Mesendoderm (in vitro differentiated cells): Measurements from ENCODE around the gene SDC1.

Source experiments
- DNase-seq: peaks from one replicate; pipeline ENCODE4 v3.0.0; 2013
- H2AK5ac ChIP-seq: 2 replicates; pipeline ENCODE4 v1.6.1; 2013; ENCODE audit warnings: low read length, inconsistent platforms
- H2BK120ac ChIP-seq: 2 replicates; pipeline ENCODE4 v1.6.1; 2013; ENCODE audit warnings: low read depth, mild to moderate bottlenecking, low read length, moderate library complexity, mixed read lengths
- H2BK15ac ChIP-seq: replicated peaks from 2 replicates; pipeline ENCODE4 v1.6.1; 2013; ENCODE audit warnings: low read depth, mild to moderate bottlenecking, moderate library complexity
- H2BK5ac ChIP-seq: 2 replicates; pipeline ENCODE4 v1.6.1; 2013; ENCODE audit warnings: low read length, inconsistent platforms
- H3K18ac ChIP-seq: 2 replicates; pipeline ENCODE4 v1.6.1; 2013; ENCODE audit warnings: mild to moderate bottlenecking, low read length, mixed read lengths
- H3K23ac ChIP-seq: one replicate; pipeline ENCODE4 v1.6.1; 2013; ENCODE audit warnings: low read length
- H3K27ac ChIP-seq: 2 replicates; pipeline ENCODE4 v1.5.1; 2013; ENCODE audit warnings: low read depth, mild to moderate bottlenecking, inconsistent platforms, low read length, moderate library complexity
- H3K27me3 ChIP-seq: 2 replicates; pipeline ENCODE4 v1.6.1; 2013; ENCODE audit warnings: low read length, control low read depth, mild to moderate bottlenecking, inconsistent platforms; ENCODE audit not compliant: insufficient read depth, poor library complexity
- H3K36me3 ChIP-seq: 2 replicates; pipeline ENCODE4 v1.6.1; 2013; ENCODE audit warnings: low read length, inconsistent platforms; ENCODE audit not compliant: control insufficient read depth, insufficient read depth
- H3K4ac ChIP-seq: one replicate; pipeline ENCODE4 v1.6.1; 2013; ENCODE audit warnings: low read depth, mild to moderate bottlenecking, low read length, moderate library complexity
- H3K4me1 ChIP-seq: 2 replicates; pipeline ENCODE4 v1.6.1; 2013; ENCODE audit warnings: low read depth, low read length, inconsistent platforms; ENCODE audit not compliant: control insufficient read depth
- H3K4me2 ChIP-seq: 2 replicates; pipeline ENCODE4 v1.6.1; 2013; ENCODE audit warnings: low read length
- H3K4me3 ChIP-seq: 2 replicates; pipeline ENCODE4 v1.5.1; 2013; ENCODE audit warnings: mild to moderate bottlenecking, low read length
- H3K56ac ChIP-seq: one replicate; pipeline ENCODE4 v1.6.1; 2013; ENCODE audit warnings: low read length
- H3K79me1 ChIP-seq: 2 replicates; pipeline ENCODE4 v1.6.1; 2013; ENCODE audit warnings: low read length, inconsistent platforms
- H3K79me2 ChIP-seq: 2 replicates; pipeline ENCODE4 v1.6.1; 2013; ENCODE audit warnings: mild to moderate bottlenecking, low read length; ENCODE audit not compliant: control insufficient read depth, insufficient read depth
- H3K9ac ChIP-seq: 2 replicates; pipeline ENCODE4 v1.6.1; 2013; ENCODE audit warnings: low read length, inconsistent platforms
- H4K5ac ChIP-seq: one replicate; pipeline ENCODE4 v1.6.1; 2013; ENCODE audit warnings: low read length
- H4K8ac ChIP-seq: one replicate; pipeline ENCODE4 v1.6.1; 2013; ENCODE audit warnings: low read depth, mild to moderate bottlenecking, control low read depth, low read length, moderate library complexity
- WGBS: extraction: QIAGEN DNeasy Blood & Tissue Kit; methylation state at CpG from one replicate; pipeline ENCODE4 v1.1.7; 2013; ENCODE audit warnings: low lambda C conversion rate, missing lambda C conversion rate; ENCODE audit not compliant: insufficient coverage; ENCODE audit errors: extremely low coverage; 5-methylcytosine and 5-hydroxymethylcytosine counted together

Gene SDC1

GRCh38 chr2:20199633-20200270 lies 25.2 kb downstream of the SDC1 start:
- H3K4me2 ChIP-seq: no peak overlapping the region
- no peak overlapping the region for H2BK120ac ChIP-seq
- no peak overlapping the region for H3K56ac ChIP-seq
- no peak overlapping the region for H2BK5ac ChIP-seq
- H4K8ac ChIP-seq: no peak overlapping the region
- no peaks in the 10 kb centered on the region for H3K79me2 ChIP-seq
- no peak overlapping the region for H3K27ac ChIP-seq
- H3K18ac ChIP-seq: no peak overlapping the region
- H2AK5ac ChIP-seq: no peak overlapping the region
- H3K36me3 ChIP-seq: no peaks in the 10 kb centered on the region
- H3K4ac ChIP-seq: no peak overlapping the region
- no peaks in the 10 kb centered on the region for H3K4me1 ChIP-seq
- H3K79me1 ChIP-seq: no peaks in the 10 kb centered on the region
- no peak for DNase-seq
- H3K4me3 ChIP-seq: no peak overlapping the region
- WGBS: no CpG with 5 or more reads among the region's 6 CpGs
- no peak overlapping the region for H3K23ac ChIP-seq
- no peaks in the 10 kb centered on the region for H3K27me3 ChIP-seq
- H3K9ac ChIP-seq: no peak overlapping the region
- H2BK15ac ChIP-seq: no peak overlapping the region
- no peak overlapping the region for H4K5ac ChIP-seq

GRCh38 chr2:20198796-20199632 lies 25.9 kb downstream of the SDC1 start:
- H3K18ac ChIP-seq: no peak overlapping the region
- DNase-seq: no peak
- WGBS: no CpG with 5 or more reads among the region's 14 CpGs
- H3K27ac ChIP-seq: no peak overlapping the region
- H3K23ac ChIP-seq: no peak overlapping the region
- no peak overlapping the region for H2AK5ac ChIP-seq
- no peak overlapping the region for H2BK120ac ChIP-seq
- no peak overlapping the region for H4K8ac ChIP-seq
- H3K4me1 ChIP-seq: no peaks in the 10 kb centered on the region
- H3K4me3 ChIP-seq: no peak overlapping the region
- no peak overlapping the region for H3K56ac ChIP-seq
- no peak overlapping the region for H3K9ac ChIP-seq
- no peaks in the 10 kb centered on the region for H3K79me1 ChIP-seq
- no peak overlapping the region for H3K4ac ChIP-seq
- H3K27me3 ChIP-seq: no peaks in the 10 kb centered on the region
- no peak overlapping the region for H3K4me2 ChIP-seq
- no peaks in the 10 kb centered on the region for H3K36me3 ChIP-seq
- no peak overlapping the region for H4K5ac ChIP-seq
- H3K79me2 ChIP-seq: no peaks in the 10 kb centered on the region
- no peak overlapping the region for H2BK15ac ChIP-seq
- H2BK5ac ChIP-seq: no peak overlapping the region

GRCh38 chr2:20198001-20198400 lies 26.9 kb downstream of the SDC1 start:
- H3K27me3 ChIP-seq: no peaks in the 10 kb centered on the region
- no peak for DNase-seq
- no CpG with 5 or more reads among the region's 9 CpGs for WGBS
- H3K23ac ChIP-seq: no peak overlapping the region
- H2AK5ac ChIP-seq: no peak overlapping the region
- H3K79me2 ChIP-seq: no peaks in the 10 kb centered on the region
- H2BK120ac ChIP-seq: no peak overlapping the region
- H3K56ac ChIP-seq: no peak overlapping the region
- H4K5ac ChIP-seq: no peak overlapping the region
- H3K4me1 ChIP-seq: no peaks in the 10 kb centered on the region
- H3K4ac ChIP-seq: no peak overlapping the region
- H3K9ac ChIP-seq: no peak overlapping the region
- no peak overlapping the region for H2BK15ac ChIP-seq
- H3K79me1 ChIP-seq: no peaks in the 10 kb centered on the region
- no peak overlapping the region for H3K18ac ChIP-seq
- H2BK5ac ChIP-seq: no peak overlapping the region
- H3K27ac ChIP-seq: no peak overlapping the region
- no peak overlapping the region for H3K4me3 ChIP-seq
- H4K8ac ChIP-seq: no peak overlapping the region
- no peak overlapping the region for H3K4me2 ChIP-seq
- no peaks in the 10 kb centered on the region for H3K36me3 ChIP-seq

- H3K9ac ChIP-seq: no peak overlapping the region
- H2BK15ac ChIP-seq: no peak overlapping the region
- H3K23ac ChIP-seq: no peak overlapping the region
- no peaks in the 10 kb centered on the region for H3K79me2 ChIP-seq
- H3K4ac ChIP-seq: no peak overlapping the region
- H3K36me3 ChIP-seq: no peaks in the 10 kb centered on the region
- H3K27me3 ChIP-seq: no peaks in the 10 kb centered on the region
- no peak overlapping the region for H2AK5ac ChIP-seq
- H3K18ac ChIP-seq: no peak overlapping the region
- no peak overlapping the region for H4K8ac ChIP-seq
- no peak overlapping the region for H3K56ac ChIP-seq
- H3K27ac ChIP-seq: no peak overlapping the region
- H3K4me2 ChIP-seq: no peak overlapping the region
- no CpG with 5 or more reads among the region's 9 CpGs for WGBS
- no peak overlapping the region for H4K5ac ChIP-seq
- H2BK5ac ChIP-seq: no peak overlapping the region
- no peaks in the 10 kb centered on the region for H3K4me1 ChIP-seq
- no peaks in the 10 kb centered on the region for H3K79me1 ChIP-seq
- no peak for DNase-seq
- H2BK120ac ChIP-seq: no peak overlapping the region
- H3K4me3 ChIP-seq: no peak overlapping the region
Observed at GRCh38 chr2:20197192-20197591, 27.7 kb downstream of the SDC1 start.

DNA sequence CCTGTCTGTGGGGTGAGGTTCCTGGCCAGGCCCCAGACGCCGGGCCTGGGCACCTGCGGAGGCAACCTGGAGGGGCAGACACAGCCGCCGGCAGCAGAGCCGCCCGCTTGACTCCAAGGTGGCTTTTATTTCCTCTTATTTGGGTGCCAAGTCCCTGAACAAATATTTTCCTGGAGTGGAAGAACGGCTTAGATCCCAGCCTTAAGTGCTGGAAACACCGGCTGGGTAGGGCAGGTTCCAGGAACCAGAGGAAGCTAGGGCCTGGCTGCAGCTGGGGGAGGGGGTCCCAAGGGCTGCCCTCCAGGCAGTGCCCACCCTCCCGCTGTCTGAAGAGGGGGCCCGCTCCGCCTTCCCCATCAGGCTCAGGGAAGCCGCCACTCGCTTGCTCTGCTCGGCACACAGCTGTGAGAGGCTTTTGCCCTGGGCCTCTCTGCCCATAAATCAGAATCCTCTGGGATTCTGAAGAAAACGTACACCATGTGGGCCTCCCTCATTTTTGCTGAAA lies 28.2 kb downstream of the SDC1 start:
- Histone ChIP-seq H3K27ac (no peak overlapping the region), H3K18ac (no peak overlapping the region), H3K4me2 (no peak overlapping the region), H3K36me3 (no peaks in the 10 kb centered on the region), H4K5ac (no peak overlapping the region), H3K23ac (no peak overlapping the region), H2BK120ac (no peak overlapping the region), H3K79me2 (no peaks in the 10 kb centered on the region), H3K4ac (no peak overlapping the region), H2AK5ac (no peak overlapping the region), H3K56ac (no peak overlapping the region), H3K79me1 (no peaks in the 10 kb centered on the region), H3K4me1 (no peaks in the 10 kb centered on the region), H3K27me3 (no peaks in the 10 kb centered on the region), H2BK15ac (no peak overlapping the region), H3K9ac (no peak overlapping the region), H3K4me3 (no peak overlapping the region), H2BK5ac (no peak overlapping the region), H4K8ac (no peak overlapping the region)
- no CpG with 5 or more reads among the region's 16 CpGs for WGBS
- no peak for DNase-seq
